K562 (cell line): ENCODE measurements around the gene PCF11. TPM values are rescaled to one million over a fixed set of nuclear protein-coding genes. Genes with fewer than 3 reads are reported as not detected.

ENCODE experiments used
- ATF1 ChIP-seq, 2 experiments: fragments of 450-650 bp in 1 of 2; IDR thresholded peaks; 2 replicates each; pipeline ENCODE4 v1.6.1; 2016; ENCODE audit warnings: missing compliant biosample characterization in 1 of 2, missing genetic modification characterization in 1 of 2
- CBX2 ChIP-seq: fragments of 200-600 bp; sonication (generic); IDR thresholded peaks from one replicate; pipeline ENCODE4 v1.6.1; 2012; ENCODE audit warnings: mild to moderate bottlenecking, low read length, inconsistent platforms; ENCODE audit not compliant: insufficient read depth, poor library complexity, severe bottlenecking
- ERF ChIP-seq: fragments of 450-650 bp; formaldehyde crosslinking; IDR thresholded peaks from 2 replicates; pipeline ENCODE4 v1.4.0; 2020; ENCODE audit warnings: mild to moderate bottlenecking, mixed read lengths
- KAT2B ChIP-seq: IDR thresholded peaks from one replicate; pipeline ENCODE4 v1.6.1; 2012; ENCODE audit warnings: low read depth, mild to moderate bottlenecking, control low read depth, inconsistent platforms, low read length, moderate library complexity
- KAT7 ChIP-seq: sonication (generic); formaldehyde crosslinking; IDR thresholded peaks from 2 replicates; pipeline ENCODE4 v1.8.0; 2022; ENCODE audit warnings: missing genetic modification reagents, mild to moderate bottlenecking, borderline replicate concordance
- NR2C2 ChIP-seq, 2 experiments: fragments of 200-800 bp in 1 of 2; sonication (Bioruptor generic) in 1 of 2; sonication (generic) in 1 of 2; formaldehyde crosslinking in 1 of 2; IDR thresholded peaks; 2 replicates each; pipeline versions ENCODE4 v1.6.1 to v1.8.0; 2016 to 2022; ENCODE audit warnings: mild to moderate bottlenecking in 1 of 2, missing compliant biosample characterization in 1 of 2, missing genetic modification characterization in 1 of 2, missing genetic modification reagents in 1 of 2
- PCBP1 ChIP-seq: fragments of 200-400 bp; formaldehyde crosslinking; IDR thresholded peaks from 2 replicates; pipeline ENCODE4 v1.6.1; 2018; ENCODE audit warnings: mild to moderate bottlenecking, low read depth, low read length; ENCODE audit not compliant: poor library complexity, severe bottlenecking
- POLR2B ChIP-seq: fragments of 450-650 bp; IDR thresholded peaks from 2 replicates; pipeline ENCODE4 v1.6.1; 2018; ENCODE audit warnings: low read depth; ENCODE audit not compliant: partially characterized antibody
- RB1 ChIP-seq: fragments of 450-650 bp; IDR thresholded peaks from 2 replicates; pipeline ENCODE4 v1.6.1; 2017; ENCODE audit warnings: low read depth, mild to moderate bottlenecking
- ZNF324 ChIP-seq: fragments of 250-450 bp; sonication (Bioruptor Pico); IDR thresholded peaks from 2 replicates; pipeline ENCODE4 v1.4.0; 2020; ENCODE audit warnings: mild to moderate bottlenecking
- polyA plus RNA-seq, 8 experiments: library from polyadenylated mRNA; depleted of rRNA in 4 of 8; stranded (reverse) in 5 of 8; unstranded in 3 of 8; fragments of >200 nt; fragmentation: Nextera tagmentation in 2 of 8; fragmentation: Illumina TruSeq in 1 of 8; extraction: Ambion mirVana in 2 of 8; extraction: Trizol in 1 of 8; gene quantifications; 2 replicates each; pipeline versions ENCODE4 v1.2.1 to v1.2.3, GENCODE V29; 2011 to 2014; ENCODE audit warnings: inconsistent platforms in 1 of 8, missing spikeins in 1 of 8
- total RNA-seq, 7 experiments: library from RNA; depleted of rRNA in 6 of 7; stranded (reverse); fragments of >200 nt in 6 of 7; fragmentation: Illumina TruSeq in 2 of 7; extraction: Trizol in 2 of 7; gene quantifications; 2 replicates each; pipeline versions ENCODE4 v1.2.1 to v1.2.3, GENCODE V29; 2011 to 2021; ENCODE audit warnings: low replicate concordance in 1 of 7
- TF ChIP-seq, protein P1 (sequence below): fragments of 200-800 bp; sonication (Bioruptor generic); IDR thresholded peaks from 2 replicates; pipeline ENCODE4 v1.6.1; 2017; ENCODE audit warnings: missing genetic modification characterization, missing compliant biosample characterization
- TF ChIP-seq, protein P2 (sequence below), 2 experiments: IDR thresholded peaks; 2 replicates each; pipeline ENCODE4 v1.6.1; 2012; ENCODE audit warnings: improper control_type of control experiment in 2 of 2, low read depth in 2 of 2, low read length in 2 of 2, borderline replicate concordance in 1 of 2
- TF ChIP-seq, protein P3 (sequence below): sonication (generic); formaldehyde crosslinking; IDR thresholded peaks from 2 replicates; pipeline ENCODE4 v1.8.1; 2023; ENCODE audit warnings: mild to moderate bottlenecking, missing genetic modification reagents
- TF ChIP-seq, protein P4 (sequence below): fragments of 450-650 bp; IDR thresholded peaks from 2 replicates; pipeline ENCODE4 v1.6.1; 2016
- TF ChIP-seq, protein P5 (sequence below): sonication (generic); formaldehyde crosslinking; IDR thresholded peaks from 2 replicates; pipeline ENCODE4 v1.8.0; 2022; ENCODE audit warnings: missing genetic modification reagents, mild to moderate bottlenecking, moderate library complexity, borderline replicate concordance
- TF ChIP-seq, protein P6 (sequence below): fragments of 200-800 bp; sonication (Bioruptor generic); IDR thresholded peaks from 2 replicates; pipeline ENCODE4 v1.6.1; 2017; ENCODE audit warnings: missing genetic modification characterization, missing compliant biosample characterization

PCF11 gene
- total and polyA plus RNA-seq, 9 of the 15 experiments (the other 6 are each of a cell fraction or from before 2014, with no cell fraction given) = 9.3 to 91.6 (median 54.4) TPM

DNA sequence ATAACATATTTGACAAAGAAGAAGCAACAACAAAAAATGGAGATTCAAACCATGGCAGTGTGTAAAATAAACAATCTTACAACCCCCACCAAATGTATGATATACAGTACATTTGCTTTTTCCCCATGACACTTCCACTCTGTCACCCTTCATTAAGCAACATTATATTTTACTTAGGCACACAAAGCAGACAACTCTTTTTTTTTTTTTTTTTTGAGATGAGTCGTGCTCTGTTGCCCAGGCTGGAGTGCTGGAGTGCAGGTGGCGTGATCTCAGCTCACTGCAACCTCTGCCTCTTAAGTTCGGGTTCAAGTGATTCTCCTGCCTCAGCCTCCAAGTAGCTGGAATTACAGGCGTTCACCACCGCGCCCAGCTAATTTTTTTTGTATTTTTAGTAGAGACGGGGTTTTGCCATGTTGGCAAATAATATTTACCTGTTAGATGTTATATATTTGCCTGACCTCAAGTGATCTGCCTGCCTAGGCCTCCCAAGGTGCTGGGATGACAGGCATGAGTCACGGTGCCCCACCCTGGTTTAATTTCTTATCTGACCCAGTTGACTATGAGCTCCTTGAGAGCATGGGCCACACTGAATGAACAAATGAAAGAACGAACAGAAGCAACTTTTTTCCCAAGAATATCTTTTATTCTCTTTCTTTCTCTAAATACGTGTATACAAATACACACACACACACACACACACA is 5.5 kb upstream of the PCF11 start (continued):
- TF ChIP-seq KAT2B (no peak), ZNF324 (CRISPR knock-in tag) (no peak), KAT7 (CRISPR knock-in tag) (no peak), PCBP1 (no peak), ERF (no peak), ATF1 (CRISPR knock-in tag; IDR thresholded peaks at IDR 0.05) (no peak), ATF1 (tag; IDR thresholded peaks at IDR 0.05) (0 out of 2 replicates have a peak, but pooled peaks have one; percentile 19), CBX2 (no peak), NR2C2 (CRISPR knock-in tag; IDR thresholded peaks at IDR 0.05) (no peak), NR2C2 (tag; IDR thresholded peaks at IDR 0.05) (peak; percentile 26; the same call in 1 of the 2 replicates), RB1 (no peak), POLR2B (no peak)
- TF ChIP-seq, protein P1, sequence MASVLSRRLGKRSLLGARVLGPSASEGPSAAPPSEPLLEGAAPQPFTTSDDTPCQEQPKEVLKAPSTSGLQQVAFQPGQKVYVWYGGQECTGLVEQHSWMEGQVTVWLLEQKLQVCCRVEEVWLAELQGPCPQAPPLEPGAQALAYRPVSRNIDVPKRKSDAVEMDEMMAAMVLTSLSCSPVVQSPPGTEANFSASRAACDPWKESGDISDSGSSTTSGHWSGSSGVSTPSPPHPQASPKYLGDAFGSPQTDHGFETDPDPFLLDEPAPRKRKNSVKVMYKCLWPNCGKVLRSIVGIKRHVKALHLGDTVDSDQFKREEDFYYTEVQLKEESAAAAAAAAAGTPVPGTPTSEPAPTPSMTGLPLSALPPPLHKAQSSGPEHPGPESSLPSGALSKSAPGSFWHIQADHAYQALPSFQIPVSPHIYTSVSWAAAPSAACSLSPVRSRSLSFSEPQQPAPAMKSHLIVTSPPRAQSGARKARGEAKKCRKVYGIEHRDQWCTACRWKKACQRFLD (CRISPR knock-in tag) = no peak
- TF ChIP-seq, protein P2, sequence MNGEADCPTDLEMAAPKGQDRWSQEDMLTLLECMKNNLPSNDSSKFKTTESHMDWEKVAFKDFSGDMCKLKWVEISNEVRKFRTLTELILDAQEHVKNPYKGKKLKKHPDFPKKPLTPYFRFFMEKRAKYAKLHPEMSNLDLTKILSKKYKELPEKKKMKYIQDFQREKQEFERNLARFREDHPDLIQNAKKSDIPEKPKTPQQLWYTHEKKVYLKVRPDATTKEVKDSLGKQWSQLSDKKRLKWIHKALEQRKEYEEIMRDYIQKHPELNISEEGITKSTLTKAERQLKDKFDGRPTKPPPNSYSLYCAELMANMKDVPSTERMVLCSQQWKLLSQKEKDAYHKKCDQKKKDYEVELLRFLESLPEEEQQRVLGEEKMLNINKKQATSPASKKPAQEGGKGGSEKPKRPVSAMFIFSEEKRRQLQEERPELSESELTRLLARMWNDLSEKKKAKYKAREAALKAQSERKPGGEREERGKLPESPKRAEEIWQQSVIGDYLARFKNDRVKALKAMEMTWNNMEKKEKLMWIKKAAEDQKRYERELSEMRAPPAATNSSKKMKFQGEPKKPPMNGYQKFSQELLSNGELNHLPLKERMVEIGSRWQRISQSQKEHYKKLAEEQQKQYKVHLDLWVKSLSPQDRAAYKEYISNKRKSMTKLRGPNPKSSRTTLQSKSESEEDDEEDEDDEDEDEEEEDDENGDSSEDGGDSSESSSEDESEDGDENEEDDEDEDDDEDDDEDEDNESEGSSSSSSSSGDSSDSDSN (IDR thresholded peaks at IDR 0.05; ENCODE audit: borderline replicate concordance in 1 of 2, low read depth in 2 of 2, low read length in 2 of 2) = no peak
- TF ChIP-seq, protein P3, sequence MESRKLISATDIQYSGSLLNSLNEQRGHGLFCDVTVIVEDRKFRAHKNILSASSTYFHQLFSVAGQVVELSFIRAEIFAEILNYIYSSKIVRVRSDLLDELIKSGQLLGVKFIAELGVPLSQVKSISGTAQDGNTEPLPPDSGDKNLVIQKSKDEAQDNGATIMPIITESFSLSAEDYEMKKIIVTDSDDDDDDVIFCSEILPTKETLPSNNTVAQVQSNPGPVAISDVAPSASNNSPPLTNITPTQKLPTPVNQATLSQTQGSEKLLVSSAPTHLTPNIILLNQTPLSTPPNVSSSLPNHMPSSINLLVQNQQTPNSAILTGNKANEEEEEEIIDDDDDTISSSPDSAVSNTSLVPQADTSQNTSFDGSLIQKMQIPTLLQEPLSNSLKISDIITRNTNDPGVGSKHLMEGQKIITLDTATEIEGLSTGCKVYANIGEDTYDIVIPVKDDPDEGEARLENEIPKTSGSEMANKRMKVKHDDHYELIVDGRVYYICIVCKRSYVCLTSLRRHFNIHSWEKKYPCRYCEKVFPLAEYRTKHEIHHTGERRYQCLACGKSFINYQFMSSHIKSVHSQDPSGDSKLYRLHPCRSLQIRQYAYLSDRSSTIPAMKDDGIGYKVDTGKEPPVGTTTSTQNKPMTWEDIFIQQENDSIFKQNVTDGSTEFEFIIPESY (CRISPR knock-in tag) = no peak
- TF ChIP-seq, protein P4, sequence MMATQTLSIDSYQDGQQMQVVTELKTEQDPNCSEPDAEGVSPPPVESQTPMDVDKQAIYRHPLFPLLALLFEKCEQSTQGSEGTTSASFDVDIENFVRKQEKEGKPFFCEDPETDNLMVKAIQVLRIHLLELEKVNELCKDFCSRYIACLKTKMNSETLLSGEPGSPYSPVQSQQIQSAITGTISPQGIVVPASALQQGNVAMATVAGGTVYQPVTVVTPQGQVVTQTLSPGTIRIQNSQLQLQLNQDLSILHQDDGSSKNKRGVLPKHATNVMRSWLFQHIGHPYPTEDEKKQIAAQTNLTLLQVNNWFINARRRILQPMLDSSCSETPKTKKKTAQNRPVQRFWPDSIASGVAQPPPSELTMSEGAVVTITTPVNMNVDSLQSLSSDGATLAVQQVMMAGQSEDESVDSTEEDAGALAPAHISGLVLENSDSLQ = peak; percentile 77
- TF ChIP-seq, protein P5, sequence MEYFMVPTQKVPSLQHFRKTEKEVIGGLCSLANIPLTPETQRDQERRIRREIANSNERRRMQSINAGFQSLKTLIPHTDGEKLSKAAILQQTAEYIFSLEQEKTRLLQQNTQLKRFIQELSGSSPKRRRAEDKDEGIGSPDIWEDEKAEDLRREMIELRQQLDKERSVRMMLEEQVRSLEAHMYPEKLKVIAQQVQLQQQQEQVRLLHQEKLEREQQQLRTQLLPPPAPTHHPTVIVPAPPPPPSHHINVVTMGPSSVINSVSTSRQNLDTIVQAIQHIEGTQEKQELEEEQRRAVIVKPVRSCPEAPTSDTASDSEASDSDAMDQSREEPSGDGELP = no peak
- TF ChIP-seq, protein P6, sequence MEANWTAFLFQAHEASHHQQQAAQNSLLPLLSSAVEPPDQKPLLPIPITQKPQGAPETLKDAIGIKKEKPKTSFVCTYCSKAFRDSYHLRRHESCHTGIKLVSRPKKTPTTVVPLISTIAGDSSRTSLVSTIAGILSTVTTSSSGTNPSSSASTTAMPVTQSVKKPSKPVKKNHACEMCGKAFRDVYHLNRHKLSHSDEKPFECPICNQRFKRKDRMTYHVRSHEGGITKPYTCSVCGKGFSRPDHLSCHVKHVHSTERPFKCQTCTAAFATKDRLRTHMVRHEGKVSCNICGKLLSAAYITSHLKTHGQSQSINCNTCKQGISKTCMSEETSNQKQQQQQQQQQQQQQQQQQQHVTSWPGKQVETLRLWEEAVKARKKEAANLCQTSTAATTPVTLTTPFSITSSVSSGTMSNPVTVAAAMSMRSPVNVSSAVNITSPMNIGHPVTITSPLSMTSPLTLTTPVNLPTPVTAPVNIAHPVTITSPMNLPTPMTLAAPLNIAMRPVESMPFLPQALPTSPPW (CRISPR knock-in tag) = peak; percentile 52
